ENCODE data around the gene PRKAA1.

DNA sequence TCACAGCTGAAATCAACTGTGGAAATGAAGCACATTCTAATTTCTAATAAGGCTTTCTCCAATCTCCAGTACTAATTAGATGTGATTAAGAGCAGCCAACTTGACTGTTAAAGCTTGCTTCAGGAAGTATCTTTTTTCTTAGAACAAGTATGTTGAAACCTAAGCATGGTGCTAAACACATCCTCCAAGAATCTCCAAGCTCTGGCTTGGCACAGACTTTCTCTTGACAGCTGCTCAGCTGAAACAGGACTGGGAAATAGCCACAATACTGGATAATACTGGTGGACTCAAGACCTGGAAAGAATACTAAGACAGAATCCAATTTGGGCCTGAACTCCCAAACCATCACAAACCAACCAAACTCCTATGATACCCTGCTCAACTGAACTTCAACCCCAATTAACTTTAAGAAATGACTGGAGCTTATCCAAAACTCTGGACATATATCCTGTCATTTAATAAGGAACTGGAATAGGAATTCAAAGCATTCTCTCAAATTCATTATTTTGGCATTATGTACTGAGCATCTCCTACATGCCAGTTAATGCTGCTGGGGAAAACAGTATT, 16.2 kb downstream of the PRKAA1 start:
- TF ChIP-seq, protein P1, sequence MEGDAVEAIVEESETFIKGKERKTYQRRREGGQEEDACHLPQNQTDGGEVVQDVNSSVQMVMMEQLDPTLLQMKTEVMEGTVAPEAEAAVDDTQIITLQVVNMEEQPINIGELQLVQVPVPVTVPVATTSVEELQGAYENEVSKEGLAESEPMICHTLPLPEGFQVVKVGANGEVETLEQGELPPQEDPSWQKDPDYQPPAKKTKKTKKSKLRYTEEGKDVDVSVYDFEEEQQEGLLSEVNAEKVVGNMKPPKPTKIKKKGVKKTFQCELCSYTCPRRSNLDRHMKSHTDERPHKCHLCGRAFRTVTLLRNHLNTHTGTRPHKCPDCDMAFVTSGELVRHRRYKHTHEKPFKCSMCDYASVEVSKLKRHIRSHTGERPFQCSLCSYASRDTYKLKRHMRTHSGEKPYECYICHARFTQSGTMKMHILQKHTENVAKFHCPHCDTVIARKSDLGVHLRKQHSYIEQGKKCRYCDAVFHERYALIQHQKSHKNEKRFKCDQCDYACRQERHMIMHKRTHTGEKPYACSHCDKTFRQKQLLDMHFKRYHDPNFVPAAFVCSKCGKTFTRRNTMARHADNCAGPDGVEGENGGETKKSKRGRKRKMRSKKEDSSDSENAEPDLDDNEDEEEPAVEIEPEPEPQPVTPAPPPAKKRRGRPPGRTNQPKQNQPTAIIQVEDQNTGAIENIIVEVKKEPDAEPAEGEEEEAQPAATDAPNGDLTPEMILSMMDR (IDR thresholded peaks at IDR 0.05; ENCODE audit: low read length): no peak
- TF ChIP-seq EZH2 (optimal IDR thresholded peaks at IDR 0.05; ENCODE audit: low read depth, low read length): no peak

Data from MM.1S (cell line).